GM11168 (cell line): Measurements from ENCODE around the gene GXYLT2.

Experiments
- in situ Hi-C: fragments of 300-500 bp; cut with MboI; formaldehyde crosslinking; loops from one replicate; pipeline ENCODE4 v1.12.0; 2022; ENCODE audit warnings: low sequenced_read_pairs; ENCODE audit not compliant: unreplicated experiment

Gene GXYLT2

DNA sequence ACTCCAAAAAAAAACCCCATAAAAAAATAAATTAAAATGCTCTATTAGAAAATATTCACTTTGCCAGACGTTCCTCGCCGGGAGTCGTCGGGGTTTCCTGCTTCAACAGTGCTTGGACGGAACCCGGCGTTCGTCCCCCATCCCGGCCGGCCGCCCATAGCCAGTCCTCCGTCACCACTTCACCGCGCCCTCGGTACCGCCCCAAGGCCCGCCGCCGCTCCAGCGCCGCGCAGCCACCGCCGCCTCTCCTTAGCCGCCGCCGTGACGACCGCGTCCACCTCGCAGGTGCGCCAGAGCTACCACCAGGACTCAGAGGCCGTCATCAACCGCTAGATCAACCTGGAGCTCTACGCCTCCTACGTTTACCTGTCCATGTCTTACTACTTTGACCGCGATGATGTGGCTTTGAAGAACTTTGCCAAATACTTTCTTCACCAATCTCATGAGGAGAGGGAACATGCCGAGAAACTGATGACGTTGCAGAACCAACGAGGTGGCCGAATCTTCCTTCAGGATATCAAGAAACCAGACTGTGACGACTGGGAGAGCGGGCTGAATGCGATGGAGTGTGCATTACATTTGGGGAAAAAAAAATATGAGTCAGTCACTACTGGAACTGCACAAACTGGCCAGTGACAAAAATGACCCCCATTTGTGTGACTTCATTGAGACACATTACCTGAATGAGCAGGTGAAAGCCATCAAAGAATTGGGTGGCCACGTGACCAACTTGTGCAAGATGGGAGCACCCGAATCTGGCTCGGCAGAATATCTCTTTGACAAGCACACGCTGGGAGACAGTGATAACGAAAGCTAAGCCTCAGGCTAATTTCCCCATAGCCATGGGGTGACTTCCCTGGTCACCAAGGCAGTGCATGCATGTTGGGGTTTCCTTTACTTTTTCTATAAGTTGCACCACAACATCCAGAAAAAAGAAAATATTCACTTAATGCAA is 41.2 kb downstream of the GXYLT2 start:
- in situ Hi-C loops, result loop anchor here (25.0 kb wide), 1 partner anchor 558 kb away; no protein-coding TSS in a partner anchor

DNA sequence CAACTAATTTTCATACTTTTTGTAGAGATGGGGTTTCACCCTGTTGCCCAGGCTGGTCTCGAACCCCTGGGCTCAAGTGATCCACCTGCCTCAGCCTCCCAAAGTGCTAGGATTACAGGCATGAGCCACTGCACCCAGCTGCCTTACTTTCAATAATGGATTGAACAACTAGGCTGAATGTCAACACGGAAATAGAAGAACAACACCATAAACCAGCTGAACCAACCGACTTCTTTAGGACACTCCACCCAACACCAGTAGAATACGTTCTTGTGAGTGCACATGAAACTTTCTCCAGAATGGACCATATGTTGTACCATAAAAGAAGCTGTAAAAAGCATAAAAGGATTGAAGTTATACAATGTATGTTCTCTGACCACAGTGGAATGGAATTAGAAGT is 42.9 kb downstream of the GXYLT2 start:
- in situ Hi-C loops, result loop anchor here (25.0 kb wide), 1 partner anchor 557 kb away; no protein-coding TSS in a partner anchor

DNA sequence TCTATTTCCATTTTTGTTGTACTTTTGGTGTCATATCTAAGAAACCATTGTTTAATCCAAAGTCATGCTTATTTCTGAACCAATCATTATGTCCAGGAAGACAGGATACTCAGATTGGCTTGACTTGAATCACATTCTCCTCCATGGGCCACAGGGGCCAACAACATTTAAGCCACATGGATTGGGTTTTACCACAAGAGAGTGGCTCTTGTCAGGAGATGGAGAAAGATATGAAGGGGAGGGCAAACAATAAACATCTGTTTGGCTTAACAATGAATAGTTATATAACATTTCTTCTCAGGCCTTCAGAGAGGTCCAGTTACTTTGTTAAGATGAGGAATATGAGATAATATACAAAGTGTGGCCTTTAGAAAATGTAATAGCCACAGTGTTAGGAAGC is 44.6 kb downstream of the GXYLT2 start:
- in situ Hi-C loops, result loop anchor here (25.0 kb wide), 1 partner anchor 555 kb away; no protein-coding TSS in a partner anchor

DNA sequence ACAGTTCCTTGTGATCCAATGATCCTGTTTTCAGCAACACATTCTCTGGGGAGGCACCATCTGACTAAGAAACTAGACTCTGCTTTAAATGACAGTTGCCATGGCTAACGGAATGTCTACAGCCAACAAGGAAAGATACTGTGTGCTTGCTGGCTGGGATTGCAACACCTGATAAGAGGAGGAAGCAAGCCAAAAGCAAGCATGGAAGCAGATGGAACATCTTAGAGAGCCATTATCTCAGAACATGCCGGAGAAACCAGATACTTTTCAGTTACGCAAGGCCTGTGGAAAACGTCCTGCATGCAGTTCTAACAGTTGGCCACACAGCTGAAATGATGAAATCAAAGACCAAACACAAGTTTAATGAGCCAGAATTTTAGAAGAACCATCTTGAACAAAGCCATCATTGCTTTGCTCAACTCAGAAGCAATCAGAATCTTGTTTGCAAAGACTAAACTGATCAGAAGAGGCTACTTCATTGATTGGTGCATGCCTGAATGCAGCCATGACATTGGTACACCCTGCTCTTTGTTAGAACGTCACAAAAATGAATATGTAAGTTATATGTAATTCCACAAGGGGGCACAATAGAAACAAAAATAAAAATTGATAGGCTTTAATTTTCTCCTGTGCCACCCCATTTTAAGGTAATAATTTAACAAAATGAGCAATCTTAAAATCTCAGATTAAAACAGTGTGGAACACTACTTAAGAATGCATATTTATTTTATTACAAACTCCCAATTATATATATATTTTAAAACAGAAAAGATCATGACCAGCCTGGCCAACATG is 50.8 kb downstream of the GXYLT2 start:
- in situ Hi-C loops, result loop anchor here (25.0 kb wide), 1 partner anchor 549 kb away; no protein-coding TSS in a partner anchor

DNA sequence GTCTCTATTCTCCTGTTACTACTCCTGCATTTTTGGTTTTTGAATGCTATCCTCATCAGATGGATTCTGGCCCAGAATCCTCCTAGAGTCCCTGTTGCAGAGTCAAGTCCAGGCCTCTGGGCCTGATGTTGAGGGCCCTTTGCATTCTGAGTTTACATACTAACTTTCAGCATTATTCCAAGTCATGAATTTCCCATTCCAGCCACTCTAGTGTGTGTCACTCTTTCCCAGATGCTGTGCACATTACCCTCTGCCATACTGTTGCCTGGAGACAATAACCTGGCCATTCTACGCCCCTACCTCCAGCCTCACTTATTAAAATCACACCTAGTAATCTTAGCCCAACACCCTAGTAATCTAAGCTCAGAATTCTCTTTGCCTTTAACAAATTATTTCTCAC is 53.4 kb downstream of the GXYLT2 start:
- in situ Hi-C loops, result loop anchor here (5.0 to 25.0 kb wide), 2 partner anchors 131 to 546 kb away; no protein-coding TSS in a partner anchor

DNA sequence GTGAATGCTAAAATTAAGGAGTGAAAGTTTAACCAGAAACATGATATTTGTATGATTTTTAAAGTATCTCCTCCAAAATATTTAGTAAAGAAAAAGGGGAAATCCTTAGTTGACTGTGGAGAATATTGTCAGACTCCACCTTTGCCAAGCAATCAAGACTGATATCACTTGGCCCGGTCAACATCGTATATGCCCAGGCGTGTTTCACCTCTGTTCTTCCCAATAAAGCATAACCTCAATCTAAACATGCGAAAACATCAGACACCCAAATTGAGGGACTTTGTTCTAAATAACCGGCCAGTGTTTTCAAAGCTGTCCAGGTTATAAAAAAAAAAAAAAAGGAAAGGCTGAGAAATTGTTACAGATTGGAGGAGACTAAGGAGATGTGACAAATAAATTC is 54.6 kb downstream of the GXYLT2 start:
- in situ Hi-C loops, result loop anchor here (5.0 to 25.0 kb wide), 2 partner anchors 130 to 545 kb away; no protein-coding TSS in a partner anchor

DNA sequence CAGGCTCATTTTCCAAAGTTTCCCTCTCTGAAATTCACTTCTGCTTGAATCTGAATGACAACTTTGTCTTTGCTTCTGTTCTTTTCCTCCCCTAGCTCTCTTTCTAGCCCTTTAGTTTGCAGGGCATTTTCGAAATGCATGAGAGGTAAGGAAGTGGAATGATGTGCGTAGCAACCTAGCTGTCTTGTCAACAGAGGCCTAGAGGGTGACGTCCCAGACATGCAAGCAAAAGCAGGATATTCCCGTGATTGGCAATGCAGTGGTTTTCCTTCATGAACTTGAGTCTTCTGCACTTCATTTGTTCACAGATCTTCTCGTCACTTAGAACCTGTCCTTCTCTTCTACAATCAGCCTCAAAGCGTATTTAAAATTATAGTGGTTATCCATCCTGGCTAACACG is 56.9 kb downstream of the GXYLT2 start:
- in situ Hi-C loops, result loop anchor here (5.0 to 25.0 kb wide), 2 partner anchors 128 to 543 kb away; no protein-coding TSS in a partner anchor

DNA sequence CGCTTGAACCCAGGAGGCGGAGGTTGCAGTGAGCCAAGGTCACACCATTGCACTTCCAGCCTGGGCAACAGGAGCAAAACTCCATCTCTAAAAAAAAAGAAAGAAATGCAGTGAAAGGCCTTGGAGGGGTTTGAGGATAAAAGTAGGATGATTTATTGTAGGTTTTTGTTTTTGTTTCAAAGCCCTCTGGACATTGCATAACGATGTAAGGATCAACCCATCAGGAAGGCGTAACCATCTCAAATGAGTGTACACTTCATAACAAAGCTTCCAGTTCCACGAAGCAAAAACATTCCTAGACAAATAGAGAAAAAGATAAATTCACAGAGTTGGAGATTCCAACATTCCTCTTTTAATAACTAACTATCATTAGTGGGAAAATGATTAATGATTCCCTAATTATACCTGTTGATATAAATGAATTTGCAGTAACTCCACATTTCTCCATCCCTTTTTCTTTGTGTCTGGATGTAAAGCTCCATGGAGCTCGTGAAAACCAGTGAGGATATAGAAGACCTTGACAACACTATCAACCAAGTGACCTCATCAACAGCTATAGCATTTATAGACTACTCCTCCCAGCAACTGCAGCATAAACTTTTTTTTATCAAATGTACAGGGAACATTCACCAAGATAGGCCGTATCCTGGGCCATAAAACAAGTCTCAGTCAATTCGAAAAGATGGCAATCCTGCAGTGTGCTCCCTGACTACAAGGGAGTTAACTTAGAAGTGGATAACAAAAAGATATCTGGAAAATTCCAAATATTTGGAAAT is 60.1 kb downstream of the GXYLT2 start:
- in situ Hi-C loops, result loop anchor here (25.0 kb wide), 1 partner anchor 539 kb away; no protein-coding TSS in a partner anchor

DNA sequence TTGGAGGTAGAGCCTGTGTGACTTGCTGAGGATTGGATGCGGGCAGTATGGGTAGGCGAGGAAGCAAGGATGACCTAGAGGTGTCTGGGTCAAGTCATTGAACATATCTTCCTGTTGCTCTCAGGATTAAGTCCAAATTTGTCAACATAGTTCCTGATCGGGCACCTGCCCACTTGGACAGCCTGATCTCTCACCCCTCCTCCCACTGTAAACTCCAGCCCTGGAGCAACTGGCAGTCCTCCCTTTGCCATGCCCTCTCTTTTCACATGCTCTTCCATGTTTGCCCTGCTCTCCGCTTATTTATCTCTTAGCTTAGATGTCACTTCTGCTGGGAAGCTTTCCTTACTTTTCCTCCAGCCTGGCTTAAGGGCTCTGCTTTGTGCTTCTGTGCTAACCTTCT is 61.2 kb downstream of the GXYLT2 start:
- in situ Hi-C loops, result loop anchor here (25.0 kb wide), 1 partner anchor 538 kb away; no protein-coding TSS in a partner anchor

DNA sequence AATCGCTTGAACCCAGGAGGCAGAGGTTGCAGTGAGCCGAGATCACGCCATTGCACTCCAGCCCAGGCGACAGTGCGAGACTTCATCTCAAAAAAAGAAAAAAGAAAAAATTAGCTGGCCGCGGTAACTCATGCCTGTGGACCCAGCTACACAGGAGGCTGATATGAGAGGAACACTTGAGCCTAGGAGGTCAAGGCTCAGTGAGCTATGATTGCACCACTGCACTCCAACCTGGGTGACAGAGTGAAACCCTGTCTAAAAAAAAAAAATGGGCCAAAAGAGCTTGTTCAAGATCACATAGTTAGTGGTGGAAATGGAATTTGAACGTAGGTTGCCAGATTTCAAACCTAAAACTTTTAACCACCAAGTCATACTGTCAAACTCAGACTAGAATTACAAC is 62.5 kb downstream of the GXYLT2 start:
- in situ Hi-C loops, result no loop called here

DNA sequence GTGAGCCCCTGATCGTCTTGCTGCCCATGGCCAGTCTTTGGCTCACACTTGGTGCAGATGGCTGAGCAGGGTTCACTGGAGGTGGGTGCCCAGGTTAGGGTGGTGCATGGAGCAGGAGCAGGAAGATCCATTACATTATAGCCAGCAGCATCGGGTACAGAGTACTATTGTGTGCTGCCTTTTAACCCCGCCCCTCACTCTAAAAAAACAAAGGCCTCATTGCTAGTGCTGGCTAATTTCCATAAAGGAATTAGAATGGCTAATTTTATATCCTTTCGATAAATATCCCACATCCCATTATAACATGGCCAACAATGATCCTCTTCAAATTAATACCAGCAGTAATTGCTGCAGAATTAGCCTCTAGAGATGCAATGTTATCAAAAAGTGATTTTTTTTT is 63.0 kb downstream of the GXYLT2 start:
- in situ Hi-C loops, result no loop called here

DNA sequence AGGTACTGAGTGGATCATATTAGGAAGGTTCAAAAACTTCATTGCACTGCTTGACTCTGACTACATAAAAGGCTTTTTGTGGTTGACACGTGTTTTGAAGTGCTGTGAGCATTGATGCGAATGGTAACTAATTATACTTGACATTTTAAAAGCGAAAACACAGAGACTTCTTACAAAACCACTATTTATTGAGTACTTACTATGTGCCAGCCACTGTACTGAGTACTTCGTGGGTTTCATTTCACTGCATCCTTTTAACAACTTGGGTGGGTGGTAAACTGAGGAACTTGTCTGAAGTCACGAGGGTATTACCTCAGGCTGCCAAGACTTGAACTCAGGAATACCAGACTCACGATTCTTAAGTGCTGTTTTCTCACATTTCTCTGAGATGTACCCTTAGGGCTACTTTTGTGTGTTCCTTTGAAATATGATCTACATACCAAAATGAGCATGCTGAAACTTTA is 63.4 kb downstream of the GXYLT2 start:
- in situ Hi-C loops, result no loop called here

DNA sequence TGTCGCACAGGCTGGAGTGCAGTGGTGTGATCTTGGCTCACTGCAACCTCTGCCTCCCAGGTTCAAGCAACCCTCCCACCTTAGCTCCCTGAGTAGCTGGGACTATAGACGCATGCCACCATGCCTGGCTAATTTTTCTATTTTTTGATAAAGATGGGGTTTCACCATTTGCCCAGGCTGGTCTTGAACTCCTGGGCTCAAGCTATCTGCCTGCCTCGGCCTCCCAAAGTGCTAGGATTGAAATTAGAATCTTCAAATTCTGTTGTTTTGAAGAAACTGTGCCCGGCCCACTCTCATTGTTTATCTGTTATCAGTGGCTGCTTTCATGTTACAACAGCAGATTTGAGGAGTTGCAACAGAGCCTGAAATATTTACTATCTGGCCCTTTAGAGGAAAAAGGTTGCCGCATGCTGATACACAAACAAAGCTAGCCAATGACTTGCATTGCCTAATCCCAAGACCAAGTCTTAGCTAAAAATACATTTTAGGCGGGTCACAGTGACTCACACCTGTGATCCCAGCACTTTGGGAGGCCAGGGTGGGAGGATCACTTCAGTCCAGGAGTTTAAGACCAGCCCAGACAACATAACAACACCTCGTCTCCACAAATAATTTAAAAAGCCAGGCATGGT is 65.6 kb downstream of the GXYLT2 start:
- in situ Hi-C loops, result no loop called here

DNA sequence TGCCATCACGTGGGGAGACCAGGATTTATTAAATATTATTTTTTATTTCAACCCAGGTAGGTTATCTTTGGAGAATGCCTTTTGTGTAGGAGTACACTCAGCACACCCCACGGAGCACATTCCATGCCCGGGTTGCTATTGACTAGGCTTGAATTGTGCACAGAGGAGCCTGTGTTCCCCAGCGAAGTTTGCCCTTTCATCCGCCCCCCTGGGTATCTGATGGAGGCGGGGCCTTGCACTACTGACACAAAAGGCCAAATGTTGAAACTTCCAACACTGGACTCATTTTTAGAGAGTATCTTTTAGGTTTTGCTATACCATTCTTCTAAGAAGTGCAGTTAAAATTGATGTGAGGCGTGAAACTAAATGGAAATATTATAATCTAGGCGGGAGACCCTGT is 69.5 kb downstream of the GXYLT2 start:
- in situ Hi-C loops, result no loop called here

DNA sequence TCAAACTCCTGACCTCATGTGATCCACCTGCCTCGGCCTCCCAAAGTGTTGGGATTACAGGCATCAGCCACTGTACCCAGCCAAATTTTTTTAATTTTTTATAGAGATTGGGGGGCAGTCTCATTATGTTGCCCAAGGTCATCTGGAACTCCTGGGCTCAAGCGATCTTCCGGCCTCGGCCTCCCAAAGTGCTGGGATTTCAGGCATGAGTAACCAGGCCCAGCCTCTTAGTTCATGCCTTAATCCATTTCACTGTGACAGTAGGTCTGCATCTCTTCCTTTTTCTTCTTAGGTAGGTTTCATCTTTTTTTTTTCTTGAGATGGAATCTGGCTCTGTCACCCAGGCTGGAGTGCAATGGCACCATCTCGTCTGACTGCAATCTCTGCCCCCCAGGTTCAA is 71.5 kb downstream of the GXYLT2 start:
- in situ Hi-C loops, result no loop called here

DNA sequence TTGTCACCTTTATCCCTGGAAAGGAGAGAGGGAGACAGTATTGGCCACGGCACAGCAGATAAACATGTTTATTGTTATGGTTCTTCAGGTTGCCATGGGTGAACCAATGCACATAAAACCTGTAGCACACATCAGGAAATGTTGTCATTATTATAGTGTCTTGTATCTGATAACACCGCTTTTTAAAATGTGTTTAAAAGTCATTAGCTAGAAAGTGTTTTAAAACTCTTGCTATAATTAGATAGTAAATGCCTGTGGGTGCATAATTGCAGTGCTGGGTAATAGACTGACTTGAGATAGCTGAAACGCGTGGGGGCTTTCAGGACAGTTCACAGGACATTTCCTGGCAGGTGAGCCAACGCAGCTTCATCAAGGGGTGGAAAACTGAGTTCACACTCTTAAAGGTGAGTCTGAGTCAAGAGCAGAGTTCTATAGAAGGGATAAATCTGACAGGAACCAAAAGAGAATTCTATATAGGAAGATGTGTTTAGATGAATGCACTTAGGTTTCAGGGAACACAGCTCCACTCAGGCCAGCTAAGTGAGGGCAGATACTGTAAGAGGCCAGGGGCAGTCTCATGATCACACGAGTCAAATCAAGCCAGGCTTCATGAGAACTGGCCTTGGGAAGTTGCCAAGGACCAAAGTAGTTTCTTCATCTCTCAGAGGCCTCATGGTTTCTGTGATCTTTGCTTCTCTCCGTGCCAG is 73.1 kb downstream of the GXYLT2 start:
- in situ Hi-C loops, result no loop called here

DNA sequence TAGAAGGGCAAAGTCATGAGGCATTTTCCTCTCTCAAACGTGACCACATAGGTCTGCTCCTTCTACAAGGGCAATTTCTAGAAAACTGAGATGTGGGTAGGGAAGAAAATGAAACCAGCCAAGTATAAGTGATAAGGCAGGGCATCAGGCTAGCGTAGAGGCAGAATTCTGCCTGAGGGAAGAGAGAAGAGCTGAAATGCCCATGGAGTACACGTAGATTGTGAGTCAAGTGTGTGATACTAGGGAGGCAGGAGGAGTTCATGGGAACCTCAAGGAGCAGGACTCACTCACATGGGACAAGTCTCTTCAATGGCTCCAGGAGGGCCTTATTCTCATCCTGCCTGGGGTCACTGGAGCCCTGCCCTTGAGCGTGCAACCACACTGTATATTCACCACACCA is 73.9 kb downstream of the GXYLT2 start:
- in situ Hi-C loops, result no loop called here

DNA sequence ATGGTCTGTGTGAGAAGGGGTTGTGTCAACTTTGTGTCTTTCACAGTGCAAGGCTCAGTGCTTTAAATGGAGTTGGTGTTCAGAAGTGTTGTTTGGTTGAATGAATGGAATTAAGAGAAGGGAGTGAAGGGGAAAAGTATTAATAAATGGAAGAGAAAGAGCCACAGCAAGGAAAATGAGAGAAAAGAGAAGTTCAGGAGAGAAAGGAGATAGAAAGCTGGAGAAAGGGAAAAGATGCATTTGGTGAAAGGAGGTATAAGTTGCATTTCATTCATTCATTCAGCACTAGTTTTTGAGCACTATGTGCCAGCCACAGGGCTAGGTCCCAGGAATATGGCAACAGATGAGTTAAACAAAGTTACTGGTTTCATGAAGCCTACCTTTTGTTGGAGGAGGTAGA is 74.5 kb downstream of the GXYLT2 start:
- in situ Hi-C loops, result no loop called here

DNA sequence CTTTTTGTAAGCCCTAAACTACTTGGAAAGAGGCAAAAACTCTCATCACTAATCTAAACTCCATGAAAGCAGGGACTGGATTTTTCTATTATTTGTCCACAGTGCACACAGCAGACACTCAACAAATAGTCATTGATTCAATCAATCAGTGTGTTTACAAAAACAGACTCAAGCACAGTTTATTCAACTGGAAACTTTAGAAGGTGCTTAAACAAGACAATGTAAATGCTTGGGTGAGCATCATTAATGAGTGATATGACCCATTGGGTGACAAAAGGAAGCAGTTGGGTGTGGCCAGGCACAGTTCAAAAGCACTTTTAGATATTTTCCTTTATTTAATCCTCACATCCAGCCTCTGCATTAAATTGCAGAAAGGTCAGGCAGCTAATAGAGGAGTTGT is 76.8 kb downstream of the GXYLT2 start:
- in situ Hi-C loops, result no loop called here
